Peyer's patch (tissue), 4 donors: Measurements from ENCODE around the gene RET. TPM values are rescaled to one million over a fixed set of nuclear protein-coding genes. Genes with fewer than 3 reads are reported as not detected.
"Not testable (repeated sequence)": the region's sequence is repeated elsewhere in the genome, so short reads cannot be mapped to it uniquely, and the experiment has no call there.

ENCODE experiments used
- DNase-seq, 3 donors: peaks; one replicate each; pipeline ENCODE4 v3.0.0-alpha.2; 2017 to 2019
- H3K27ac ChIP-seq, 4 donors: fragments of 200-600 bp; sonication (generic); one replicate each; pipeline ENCODE4 v1.5.1; 2016 to 2019
- H3K27me3 ChIP-seq, 2 donors: fragments of 200-600 bp; sonication (generic); one replicate each; pipeline ENCODE4 v1.5.1; 2019
- H3K36me3 ChIP-seq, 3 donors: fragments of 200-600 bp; sonication (generic); one replicate each; pipeline ENCODE4 v1.5.1; 2016 to 2019
- H3K4me1 ChIP-seq, 4 donors: fragments of 200-600 bp; sonication (generic); one replicate each; pipeline ENCODE4 v1.5.1; 2016 to 2019
- H3K4me3 ChIP-seq, 4 donors: fragments of 200-600 bp; sonication (generic); 1 replicate in 3 of 4; 2 replicates in 1 of 4; pipeline ENCODE4 v1.5.1; 2016 to 2019; ENCODE audit warnings: mild to moderate bottlenecking in 1 of 4
- H3K9me3 ChIP-seq, 4 donors: fragments of 200-600 bp; sonication (generic); one replicate each; pipeline ENCODE4 v1.5.1; 2016 to 2019; ENCODE audit warnings: mild to moderate bottlenecking in 1 of 4
- CTCF ChIP-seq, 6 experiments: fragments of 450-650 bp in 4 of 6; fragments of 200-600 bp in 2 of 6; sonication (generic) in 1 of 6; IDR thresholded peaks; one replicate each; pipeline ENCODE4 v1.5.1; 2017 to 2019; ENCODE audit warnings: antibody characterized with exemption in 6 of 6, mild to moderate bottlenecking in 3 of 6, moderate library complexity in 1 of 6
- POLR2A ChIP-seq, 2 donors: fragments of 450-650 bp; IDR thresholded peaks; one replicate each; pipeline ENCODE4 v1.5.1; 2017; ENCODE audit warnings: antibody characterized with exemption in 2 of 2, mild to moderate bottlenecking in 2 of 2, moderate library complexity in 2 of 2
- total RNA-seq, 4 donors: library from RNA; depleted of rRNA; stranded (reverse); fragments of >200 nt; gene quantifications; one replicate each; pipeline ENCODE4 v1.1.0, GENCODE V29; 2016

RET gene
- total RNA-seq, 4 donors from 2014 or later: 1.2 to 5.8 (median 1.7) TPM

DNA sequence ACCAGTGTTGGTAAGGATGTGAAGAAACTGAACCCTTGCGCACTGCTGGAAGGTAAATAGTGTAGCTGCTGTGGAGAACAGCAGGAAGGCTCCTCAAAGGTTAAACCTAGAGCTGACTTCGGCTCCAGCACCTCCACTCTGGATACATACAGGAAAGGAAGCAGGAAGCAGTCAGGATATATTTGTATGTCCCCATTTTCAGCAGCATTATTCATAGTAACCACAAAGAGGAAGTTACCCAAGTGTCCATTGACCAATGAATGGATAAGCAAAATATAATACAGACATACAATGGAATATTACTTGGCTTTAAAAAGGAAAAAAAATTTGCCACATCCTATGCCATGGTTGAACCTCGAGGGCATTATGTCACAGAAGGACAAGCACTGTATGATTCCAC, 15.0 kb downstream of the RET start:
- DNase-seq: no peak
- H3K27ac ChIP-seq: no peak overlapping the region
- no peak for TF ChIP-seq CTCF (IDR thresholded peaks at IDR 0.05)
- no peak for TF ChIP-seq POLR2A (IDR thresholded peaks at IDR 0.05)
- H3K9me3 ChIP-seq: no peaks in the 10 kb centered on the region
- H3K36me3 ChIP-seq: no peaks in the 10 kb centered on the region
- no peaks in the 10 kb centered on the region for H3K4me1 ChIP-seq
- H3K4me3 ChIP-seq: no peak overlapping the region
- H3K27me3 ChIP-seq: no peaks in the 10 kb centered on the region

DNA sequence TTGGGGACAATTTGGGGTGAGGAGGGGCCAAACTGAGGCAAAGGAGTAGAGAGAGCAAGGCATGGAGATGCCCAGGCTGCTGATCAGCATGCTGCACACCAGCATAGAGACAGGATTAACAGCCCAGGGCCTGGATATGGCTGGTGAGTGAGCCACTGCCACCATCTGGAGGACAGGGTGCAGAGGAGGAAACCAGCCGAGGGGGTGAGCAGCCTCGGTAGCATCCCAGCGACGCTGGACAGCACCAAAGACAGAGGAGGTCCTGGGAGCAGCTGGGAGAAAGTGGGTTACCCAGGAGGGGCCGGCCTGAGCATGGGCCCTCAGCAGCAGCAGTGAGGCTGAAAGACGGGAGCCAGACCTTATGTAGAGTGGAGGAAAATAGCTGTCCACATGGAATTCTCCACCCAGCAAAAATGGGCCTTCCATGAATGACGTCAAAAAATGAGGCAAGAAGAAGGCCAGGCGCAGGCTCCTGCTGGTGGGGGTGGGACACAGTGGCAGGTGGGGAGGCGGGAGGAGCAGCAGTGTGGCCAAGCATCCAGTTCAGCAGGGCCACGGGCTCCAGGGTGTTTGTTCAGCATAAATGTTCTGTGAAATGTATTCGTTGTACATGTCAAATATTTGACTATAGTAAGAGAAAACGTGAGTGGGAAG, 16.7 kb downstream of the RET start:
- no peaks in the 10 kb centered on the region for H3K4me1 ChIP-seq
- H3K36me3 ChIP-seq: no peaks in the 10 kb centered on the region
- no peak overlapping the region for H3K27ac ChIP-seq
- no peaks in the 10 kb centered on the region for H3K9me3 ChIP-seq
- H3K4me3 ChIP-seq: no peak overlapping the region
- no peaks in the 10 kb centered on the region for H3K27me3 ChIP-seq
- TF ChIP-seq POLR2A (IDR thresholded peaks at IDR 0.05) (no peak), CTCF (IDR thresholded peaks at IDR 0.05) (no peak)
- no peak for DNase-seq

GRCh38 chr10:43094085-43094484, 17.2 kb downstream of the RET start:
- Histone ChIP-seq H3K27me3 (no peaks in the 10 kb centered on the region), H3K4me1 (no peaks in the 10 kb centered on the region), H3K27ac (no peak overlapping the region), H3K9me3 (no peaks in the 10 kb centered on the region), H3K36me3 (no peaks in the 10 kb centered on the region), H3K4me3 (no peak overlapping the region)
- TF ChIP-seq POLR2A (IDR thresholded peaks at IDR 0.05): no peak
- TF ChIP-seq CTCF (IDR thresholded peaks at IDR 0.05): no peak
- DNase-seq: no peak

- not testable (repeated sequence) for H3K27ac ChIP-seq, H3K36me3 ChIP-seq, H3K27me3 ChIP-seq, H3K4me3 ChIP-seq, H3K9me3 ChIP-seq, H3K4me1 ChIP-seq, DNase-seq
These were observed 22.5 kb downstream of the RET start for GRCh38 chr10:43099339-43099738.

DNA sequence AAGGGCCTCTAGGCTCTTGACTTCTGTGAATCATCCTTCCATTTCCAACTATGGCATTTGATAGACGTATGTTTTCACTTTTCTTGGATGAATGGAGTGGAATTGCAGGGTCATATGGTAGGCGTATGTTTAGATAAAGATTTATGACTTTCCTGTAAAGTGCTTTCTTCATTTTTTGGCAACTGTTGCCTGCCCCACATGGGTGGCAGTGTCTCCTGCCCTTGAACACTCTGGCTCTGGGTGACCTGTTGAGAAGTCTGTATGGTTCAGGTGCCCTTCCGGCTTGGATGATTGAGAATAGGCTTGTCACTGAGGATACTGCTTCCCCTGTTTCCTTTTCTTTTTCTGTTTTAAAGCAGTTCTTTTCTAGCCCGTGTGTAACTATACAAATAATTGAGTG, 23.1 kb downstream of the RET start:
- Histone ChIP-seq H3K27ac (no peak overlapping the region), H3K27me3 (no peaks in the 10 kb centered on the region), H3K36me3 (no peaks in the 10 kb centered on the region), H3K9me3 (no peaks in the 10 kb centered on the region), H3K4me3 (no peak overlapping the region), H3K4me1 (peaks cover 0 to 5% (median 0%) of the 10 kb centered on the region in 4 donors)
- TF ChIP-seq CTCF (IDR thresholded peaks at IDR 0.05) (no peak), POLR2A (IDR thresholded peaks at IDR 0.05) (no peak)
- no peak for DNase-seq

DNA sequence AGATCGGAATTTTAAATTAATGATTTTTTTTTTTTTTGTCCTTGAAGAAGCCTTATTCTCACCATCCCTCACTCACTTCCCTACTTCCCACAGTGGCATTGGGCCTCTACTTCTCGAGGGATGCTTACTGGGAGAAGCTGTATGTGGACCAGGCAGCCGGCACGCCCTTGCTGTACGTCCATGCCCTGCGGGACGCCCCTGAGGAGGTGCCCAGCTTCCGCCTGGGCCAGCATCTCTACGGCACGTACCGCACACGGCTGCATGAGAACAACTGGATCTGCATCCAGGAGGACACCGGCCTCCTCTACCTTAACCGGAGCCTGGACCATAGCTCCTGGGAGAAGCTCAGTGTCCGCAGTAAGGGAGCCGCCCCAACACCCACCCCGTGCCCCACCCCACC, 23.5 kb downstream of the RET start:
- Histone ChIP-seq H3K4me1 (peaks cover 0 to 10% (median 0%) of the 10 kb centered on the region in 4 donors), H3K9me3 (no peaks in the 10 kb centered on the region), H3K27ac (no peak overlapping the region), H3K27me3 (no peaks in the 10 kb centered on the region), H3K36me3 (no peaks in the 10 kb centered on the region), H3K4me3 (no peak overlapping the region)
- no peak for DNase-seq
- no peak for TF ChIP-seq CTCF (IDR thresholded peaks at IDR 0.05)
- no peak for TF ChIP-seq POLR2A (IDR thresholded peaks at IDR 0.05)
